ENCODE results near the gene FBLN1.

DNA sequence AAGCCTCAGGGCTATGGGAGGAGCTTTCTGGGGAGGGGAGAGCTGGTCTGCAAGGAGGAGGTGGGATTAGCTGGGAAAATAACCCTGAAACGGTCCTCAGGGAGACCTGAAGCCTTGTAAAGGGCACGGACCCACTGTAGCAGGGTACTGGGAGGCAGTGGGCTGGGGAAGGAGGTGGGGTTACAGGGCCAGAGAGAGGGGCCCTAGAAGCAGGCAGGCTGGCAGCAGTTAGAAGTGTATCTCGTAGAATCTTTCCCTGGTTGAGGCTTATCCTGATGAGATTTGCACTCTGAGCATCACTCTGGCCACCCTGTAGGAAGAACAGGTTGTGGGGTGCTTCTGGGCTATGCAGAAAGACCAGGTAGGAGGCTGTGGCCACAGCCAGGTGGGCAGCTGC is 29.6 kb downstream of the FBLN1 start:
- TF ChIP-seq, protein P1, sequence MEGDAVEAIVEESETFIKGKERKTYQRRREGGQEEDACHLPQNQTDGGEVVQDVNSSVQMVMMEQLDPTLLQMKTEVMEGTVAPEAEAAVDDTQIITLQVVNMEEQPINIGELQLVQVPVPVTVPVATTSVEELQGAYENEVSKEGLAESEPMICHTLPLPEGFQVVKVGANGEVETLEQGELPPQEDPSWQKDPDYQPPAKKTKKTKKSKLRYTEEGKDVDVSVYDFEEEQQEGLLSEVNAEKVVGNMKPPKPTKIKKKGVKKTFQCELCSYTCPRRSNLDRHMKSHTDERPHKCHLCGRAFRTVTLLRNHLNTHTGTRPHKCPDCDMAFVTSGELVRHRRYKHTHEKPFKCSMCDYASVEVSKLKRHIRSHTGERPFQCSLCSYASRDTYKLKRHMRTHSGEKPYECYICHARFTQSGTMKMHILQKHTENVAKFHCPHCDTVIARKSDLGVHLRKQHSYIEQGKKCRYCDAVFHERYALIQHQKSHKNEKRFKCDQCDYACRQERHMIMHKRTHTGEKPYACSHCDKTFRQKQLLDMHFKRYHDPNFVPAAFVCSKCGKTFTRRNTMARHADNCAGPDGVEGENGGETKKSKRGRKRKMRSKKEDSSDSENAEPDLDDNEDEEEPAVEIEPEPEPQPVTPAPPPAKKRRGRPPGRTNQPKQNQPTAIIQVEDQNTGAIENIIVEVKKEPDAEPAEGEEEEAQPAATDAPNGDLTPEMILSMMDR (IDR thresholded peaks at IDR 0.05; ENCODE audit: extremely low read depth in 1 of 2, insufficient read depth in 1 of 2, low read depth in 1 of 2, low read length in 2 of 2): no peak
- TF ChIP-seq POLR2AphosphoS5 (IDR thresholded peaks at IDR 0.05; ENCODE audit: insufficient read depth, low read depth, low read length) (no peak), POLR2A (IDR thresholded peaks at IDR 0.05; ENCODE audit: low read depth, low read length) (no peak), MAX (IDR thresholded peaks at IDR 0.05; ENCODE audit: insufficient read depth, insufficient read length) (no peak), MYC (IDR thresholded peaks at IDR 0.05; ENCODE audit: low read depth, low read length) (no peak)

All from endothelial cell of umbilical vein (primary cell).